ENCODE data around the gene FBXW8.

FBXW8 gene

GRCh38 chr12:116939734-116940133, 29.0 kb downstream of the FBXW8 start:
- Mint-ChIP-seq H3K27me3 (no peaks in the 10 kb centered on the region), H3K9me3 (no peaks in the 10 kb centered on the region), H3K4me1 (ENCODE audit: low read depth in 2 of 2) (peaks cover 6 to 21% of the 10 kb centered on the region in 2 donors), H3K27ac (no peak overlapping the region), H3K4me3 (no peak overlapping the region), H3K36me3 (ENCODE audit: insufficient read depth) (peaks cover 5% of the 10 kb centered on the region)
- ATAC-seq (replicated peaks) (no peak), DNase-seq (no peak)

GRCh38 chr12:116941188-116941587, 30.4 kb downstream of the FBXW8 start:
- no peaks in the 10 kb centered on the region for H3K9me3 Mint-ChIP-seq
- H3K4me3 Mint-ChIP-seq, result no peak overlapping the region
- DNase-seq (no peak), ATAC-seq (replicated peaks) (no peak)
- peaks cover 8% of the 10 kb centered on the region for H3K36me3 Mint-ChIP-seq (ENCODE audit: insufficient read depth)
- H3K27ac Mint-ChIP-seq, result no peak overlapping the region
- H3K27me3 Mint-ChIP-seq, result no peaks in the 10 kb centered on the region
- peaks cover 6 to 16% of the 10 kb centered on the region in 2 donors for H3K4me1 Mint-ChIP-seq (ENCODE audit: low read depth in 2 of 2)

GRCh38 chr12:116943419-116944372, 32.9 kb downstream of the FBXW8 start:
- Mint-ChIP-seq H3K27ac (no peak overlapping the region), H3K36me3 (ENCODE audit: insufficient read depth) (peaks cover 17% of the 10 kb centered on the region), H3K9me3 (no peaks in the 10 kb centered on the region), H3K4me3 (no peak overlapping the region), H3K4me1 (ENCODE audit: low read depth in 2 of 2) (peaks cover 0 to 4% of the 10 kb centered on the region in 2 donors), H3K27me3 (no peaks in the 10 kb centered on the region)
- DNase-seq (no peak), ATAC-seq (replicated peaks) (no peak)

GRCh38 chr12:116945886-116946550, 35.3 kb downstream of the FBXW8 start:
- H3K9me3 Mint-ChIP-seq, result no peaks in the 10 kb centered on the region
- ATAC-seq (replicated peaks), result no peak
- no peak for DNase-seq
- H3K36me3 Mint-ChIP-seq (ENCODE audit: insufficient read depth), result peaks cover 20% of the 10 kb centered on the region
- peaks cover 0 to 4% of the 10 kb centered on the region in 2 donors for H3K4me1 Mint-ChIP-seq (ENCODE audit: low read depth in 2 of 2)
- H3K4me3 Mint-ChIP-seq, result no peak overlapping the region
- H3K27ac Mint-ChIP-seq, result no peak overlapping the region
- H3K27me3 Mint-ChIP-seq, result no peaks in the 10 kb centered on the region

- no peaks in the 10 kb centered on the region for H3K27me3 Mint-ChIP-seq
- DNase-seq (no peak), ATAC-seq (replicated peaks) (no peak)
- peaks cover 17% of the 10 kb centered on the region for H3K36me3 Mint-ChIP-seq (ENCODE audit: insufficient read depth)
- peaks cover 0 to 4% of the 10 kb centered on the region in 2 donors for H3K4me1 Mint-ChIP-seq (ENCODE audit: low read depth in 2 of 2)
- no peak overlapping the region for H3K27ac Mint-ChIP-seq
- no peak overlapping the region for H3K4me3 Mint-ChIP-seq
- no peaks in the 10 kb centered on the region for H3K9me3 Mint-ChIP-seq
Measured at GRCh38 chr12:116948298-116948697, 37.5 kb downstream of the FBXW8 start.

GRCh38 chr12:116950628-116951325, 40.0 kb downstream of the FBXW8 start:
- Mint-ChIP-seq H3K27ac (no peak overlapping the region), H3K4me3 (no peak overlapping the region)

GRCh38 chr12:116954710-116955381, 44.1 kb downstream of the FBXW8 start:
- H3K27me3 Mint-ChIP-seq, result no peaks in the 10 kb centered on the region
- H3K4me3 Mint-ChIP-seq, result no peak overlapping the region
- DNase-seq, result no peak
- no peaks in the 10 kb centered on the region for H3K36me3 Mint-ChIP-seq (ENCODE audit: insufficient read depth)
- no peak for ATAC-seq (replicated peaks)
- peaks cover 7 to 10% of the 10 kb centered on the region in 2 donors for H3K4me1 Mint-ChIP-seq (ENCODE audit: low read depth in 2 of 2)
- no peaks in the 10 kb centered on the region for H3K9me3 Mint-ChIP-seq
- no peak overlapping the region for H3K27ac Mint-ChIP-seq

More at GRCh38 chr12:116950628-116951325, 40.0 kb downstream of the FBXW8 start:
- H3K4me1 Mint-ChIP-seq (ENCODE audit: low read depth in 2 of 2), result peaks cover 4 to 6% of the 10 kb centered on the region in 2 donors
- no peaks in the 10 kb centered on the region for H3K27me3 Mint-ChIP-seq
- H3K36me3 Mint-ChIP-seq (ENCODE audit: insufficient read depth), result peaks cover 14% of the 10 kb centered on the region
- H3K9me3 Mint-ChIP-seq, result no peaks in the 10 kb centered on the region
- ATAC-seq (replicated peaks), result no peak
- DNase-seq, result no peak

- H3K27ac Mint-ChIP-seq, result no peak overlapping the region
- no peak overlapping the region for H3K4me3 Mint-ChIP-seq
- ATAC-seq (replicated peaks) (peak; percentile 54), DNase-seq (peak in 2 of 3 experiments; percentile 2 to 3)
- H3K27me3 Mint-ChIP-seq, result no peaks in the 10 kb centered on the region
- no peaks in the 10 kb centered on the region for H3K36me3 Mint-ChIP-seq (ENCODE audit: insufficient read depth)
- H3K9me3 Mint-ChIP-seq, result no peaks in the 10 kb centered on the region
- H3K4me1 Mint-ChIP-seq (ENCODE audit: low read depth in 2 of 2), result peaks cover 9 to 16% of the 10 kb centered on the region in 2 donors
Measured at GRCh38 chr12:116955382-116956021, 44.8 kb downstream of the FBXW8 start.

- no peak for DNase-seq
- Mint-ChIP-seq H3K27ac (no peak overlapping the region), H3K4me1 (ENCODE audit: low read depth in 2 of 2) (peaks cover 22 to 23% of the 10 kb centered on the region in 2 donors)
Measured at GRCh38 chr12:116958402-116959197, 47.9 kb downstream of the FBXW8 start.

GRCh38 chr12:116959198-116959460, 48.4 kb downstream of the FBXW8 start:
- Mint-ChIP-seq H3K4me3 (no peak overlapping the region), H3K9me3 (no peaks in the 10 kb centered on the region), H3K36me3 (ENCODE audit: insufficient read depth) (no peaks in the 10 kb centered on the region), H3K27ac (no peak overlapping the region), H3K4me1 (ENCODE audit: low read depth in 2 of 2) (peaks cover 22 to 23% of the 10 kb centered on the region in 2 donors), H3K27me3 (no peaks in the 10 kb centered on the region)
- no peak for DNase-seq
- ATAC-seq (replicated peaks), result no peak

More at GRCh38 chr12:116958402-116959197, 47.9 kb downstream of the FBXW8 start:
- no peaks in the 10 kb centered on the region for H3K27me3 Mint-ChIP-seq
- ATAC-seq (replicated peaks), result no peak
- H3K9me3 Mint-ChIP-seq, result no peaks in the 10 kb centered on the region
- H3K36me3 Mint-ChIP-seq (ENCODE audit: insufficient read depth), result no peaks in the 10 kb centered on the region
- no peak overlapping the region for H3K4me3 Mint-ChIP-seq

- H3K4me3 Mint-ChIP-seq, result no peak overlapping the region
- H3K27ac Mint-ChIP-seq, result no peak overlapping the region
- DNase-seq (no peak), ATAC-seq (replicated peaks) (peak; percentile 45)
- peaks cover 19 to 22% of the 10 kb centered on the region in 2 donors for H3K4me1 Mint-ChIP-seq (ENCODE audit: low read depth in 2 of 2)
- peaks cover 3% of the 10 kb centered on the region for H3K36me3 Mint-ChIP-seq (ENCODE audit: insufficient read depth)
- no peaks in the 10 kb centered on the region for H3K9me3 Mint-ChIP-seq
- no peaks in the 10 kb centered on the region for H3K27me3 Mint-ChIP-seq
Measured at GRCh38 chr12:116959845-116960514, 49.2 kb downstream of the FBXW8 start.

- Mint-ChIP-seq H3K36me3 (ENCODE audit: insufficient read depth) (peaks cover 22% of the 10 kb centered on the region), H3K27me3 (no peaks in the 10 kb centered on the region), H3K4me1 (ENCODE audit: low read depth in 2 of 2) (peaks cover 17 to 18% of the 10 kb centered on the region in 2 donors), H3K4me3 (no peak overlapping the region), H3K27ac (peak overlapping the region; percentile 3 to 63), H3K9me3 (no peaks in the 10 kb centered on the region)
- ATAC-seq (replicated peaks) (no peak), DNase-seq (no peak)
Measured at GRCh38 chr12:116962197-116962596, 51.4 kb downstream of the FBXW8 start.
